HG03558 (cell line): Measurements from ENCODE around the gene CCDC7.
"Not testable (repeated sequence)": the region's sequence is repeated elsewhere in the genome, so short reads cannot be mapped to it uniquely, and the experiment has no call there.

Experiments used
- ATAC-seq: cut with Tn5 transposase; IDR thresholded peaks from one replicate; pipeline ENCODE4 v1.9.1; 2021; ENCODE audit warnings: moderate number of reproducible peaks; ENCODE audit not compliant: unreplicated experiment; ENCODE audit errors: extremely low read depth

CCDC7 gene

GRCh38 chr10:32911285-32912016, 465.5 kb downstream of the CCDC7 start:
- ATAC-seq, result no peak

GRCh38 chr10:32917817-32918216, 471.9 kb downstream of the CCDC7 start:
- not testable (repeated sequence) for ATAC-seq

GRCh38 chr10:32922170-32922569, 476.2 kb downstream of the CCDC7 start:
- no peak for ATAC-seq

- no peak for ATAC-seq
Observed at GRCh38 chr10:32923134-32923533, 477.2 kb downstream of the CCDC7 start.

- no peak for ATAC-seq
Observed at GRCh38 chr10:32923849-32924248, 477.9 kb downstream of the CCDC7 start.
